Gastroesophageal sphincter (tissue), 4 donors: ENCODE results near the gene XRCC3. TPM values are rescaled to one million over a fixed set of nuclear protein-coding genes. Genes with fewer than 3 reads are reported as not detected.

Experiments
- ATAC-seq: fragments of 150-250 bp; one replicate; pipeline ENCODE4 v1.9.1; 2016; ENCODE audit warnings: mild to moderate bottlenecking, moderate library complexity
- H3K27ac ChIP-seq, 4 donors: fragments of 200-600 bp; sonication (generic) in 3 of 4; 1 replicate in 3 of 4; 2 replicates in 1 of 4; pipeline ENCODE4 v1.5.1; 2016 to 2019
- H3K27me3 ChIP-seq: fragments of 200-600 bp; sonication (generic); one replicate; pipeline ENCODE4 v1.5.1; 2019
- H3K36me3 ChIP-seq, 2 donors: fragments of 200-600 bp; sonication (generic); one replicate each; pipeline ENCODE4 v1.5.1; 2019; ENCODE audit warnings: control low read depth in 1 of 2
- H3K4me1 ChIP-seq, 3 donors: fragments of 200-600 bp; sonication (generic); 1 replicate in 2 of 3; 2 replicates in 1 of 3; pipeline ENCODE4 v1.5.1; 2016 to 2019; ENCODE audit warnings: control low read depth in 2 of 3
- H3K4me3 ChIP-seq, 2 donors: fragments of 200-600 bp; sonication (generic); one replicate each; pipeline ENCODE4 v1.5.1; 2019; ENCODE audit warnings: mild to moderate bottlenecking in 1 of 2, moderate library complexity in 1 of 2
- H3K9me3 ChIP-seq, 3 donors: fragments of 200-600 bp; sonication (generic); one replicate each; pipeline ENCODE4 v1.5.1; 2017 to 2019; ENCODE audit warnings: control low read depth in 2 of 3
- EP300 ChIP-seq: sonication (generic); formaldehyde crosslinking; IDR thresholded peaks from one replicate; pipeline ENCODE4 v1.6.1; 2017; ENCODE audit warnings: antibody characterized with exemption, mild to moderate bottlenecking
- POLR2A ChIP-seq, 2 donors: fragments of 450-650 bp; IDR thresholded peaks; one replicate each; pipeline ENCODE4 v1.6.1; 2017; ENCODE audit warnings: antibody characterized with exemption in 2 of 2, mild to moderate bottlenecking in 2 of 2, moderate library complexity in 1 of 2
- POLR2AphosphoS5 ChIP-seq: sonication (generic); formaldehyde crosslinking; IDR thresholded peaks from one replicate; pipeline ENCODE4 v1.6.1; 2017; ENCODE audit warnings: antibody characterized with exemption
- WGBS, 2 donors: methylation state at CpG; one replicate each; pipeline ENCODE4 v1.1.5; 2018; ENCODE audit warnings: low coverage in 1 of 2; 5-methylcytosine and 5-hydroxymethylcytosine counted together
- total RNA-seq, 4 donors: library from RNA; depleted of rRNA; stranded (reverse); fragments of >200 nt; gene quantifications; one replicate each; pipeline ENCODE4 v1.1.0, GENCODE V29; 2016
- TF ChIP-seq, protein P1 (sequence below), 4 experiments: fragments of 200-600 bp in 2 of 4; fragments of 450-650 bp in 2 of 4; sonication (generic) in 1 of 4; IDR thresholded peaks; one replicate each; pipeline ENCODE4 v1.5.1; 2017 to 2019; ENCODE audit warnings: antibody characterized with exemption in 4 of 4, mild to moderate bottlenecking in 2 of 4, moderate library complexity in 2 of 4

XRCC3 gene
- total RNA-seq, 4 donors from 2014 or later: 1.2 to 7.8 (median 3.6) TPM

DNA sequence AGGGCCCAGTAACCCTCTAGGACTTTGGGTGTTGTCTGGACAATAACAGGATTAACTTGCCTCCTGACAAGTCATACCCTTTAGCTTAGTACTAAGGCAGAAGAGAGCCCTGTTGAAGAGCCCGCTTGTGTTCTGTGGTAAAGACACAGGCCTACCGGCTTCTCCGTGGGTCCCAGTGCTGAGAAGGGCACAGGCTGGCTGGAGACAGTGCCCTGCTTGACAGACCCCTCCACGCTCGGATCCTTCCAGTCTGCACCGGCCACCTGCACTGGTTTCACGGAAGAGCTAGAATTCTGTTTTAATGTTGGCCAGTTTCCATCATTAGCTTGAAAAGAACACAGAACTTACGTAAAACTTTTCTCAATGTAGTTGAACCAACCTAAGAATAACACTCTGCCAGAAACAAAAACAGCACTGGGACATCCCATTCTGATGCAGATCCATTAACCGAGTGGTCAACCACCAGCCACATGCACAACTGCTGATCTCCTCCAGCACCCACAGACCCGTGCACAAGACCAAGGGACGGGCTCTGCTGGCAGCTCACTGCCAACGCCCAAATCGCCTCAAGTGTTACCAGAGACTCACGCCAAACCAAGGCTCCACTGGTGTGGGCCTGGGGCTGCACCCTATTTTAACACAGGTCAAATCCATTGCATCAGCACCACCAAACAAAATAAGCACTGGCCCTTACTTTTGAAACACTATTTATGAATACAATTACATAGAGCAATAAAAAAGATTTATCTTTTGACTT lies 27.4 kb upstream of the XRCC3 start:
- WGBS, 2 donors: 73% methylated on average over 9 of the region's 14 CpGs; no CpG with 5 or more reads in 1 of the 2 donors

DNA sequence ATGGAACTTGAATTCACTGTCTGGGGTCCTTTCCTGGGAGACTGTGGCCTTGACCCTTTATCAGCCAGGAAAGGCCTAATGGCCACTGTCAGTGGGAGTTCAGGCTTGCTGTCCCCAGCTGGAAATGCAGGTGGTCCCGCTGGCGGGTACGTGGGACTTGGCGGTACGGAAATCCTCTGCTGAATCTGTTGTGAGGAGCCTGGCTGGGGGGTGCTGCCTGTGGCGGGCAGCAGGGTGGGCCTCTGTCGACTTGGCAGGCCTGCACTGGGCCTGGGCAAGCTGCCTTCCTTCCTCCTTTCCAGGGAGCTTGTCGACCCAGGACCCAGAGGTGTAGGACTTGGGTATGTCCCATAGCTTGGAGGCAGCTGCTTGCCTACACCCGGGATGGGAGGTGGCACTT lies 26.6 kb upstream of the XRCC3 start:
- no peak for ATAC-seq
- Histone ChIP-seq H3K36me3 (peaks cover 0 to 72% of the 10 kb centered on the region in 2 donors), H3K4me3 (no peak overlapping the region), H3K27ac (peak overlapping the region in 3 of 4 donors; percentile 43 to 67 (median 46)), H3K4me1 (peaks cover 0 to 33% (median 6%) of the 10 kb centered on the region in 3 donors), H3K9me3 (no peaks in the 10 kb centered on the region), H3K27me3 (no peaks in the 10 kb centered on the region)
- TF ChIP-seq EP300: no peak
- TF ChIP-seq POLR2AphosphoS5: no peak
- TF ChIP-seq, protein P1, sequence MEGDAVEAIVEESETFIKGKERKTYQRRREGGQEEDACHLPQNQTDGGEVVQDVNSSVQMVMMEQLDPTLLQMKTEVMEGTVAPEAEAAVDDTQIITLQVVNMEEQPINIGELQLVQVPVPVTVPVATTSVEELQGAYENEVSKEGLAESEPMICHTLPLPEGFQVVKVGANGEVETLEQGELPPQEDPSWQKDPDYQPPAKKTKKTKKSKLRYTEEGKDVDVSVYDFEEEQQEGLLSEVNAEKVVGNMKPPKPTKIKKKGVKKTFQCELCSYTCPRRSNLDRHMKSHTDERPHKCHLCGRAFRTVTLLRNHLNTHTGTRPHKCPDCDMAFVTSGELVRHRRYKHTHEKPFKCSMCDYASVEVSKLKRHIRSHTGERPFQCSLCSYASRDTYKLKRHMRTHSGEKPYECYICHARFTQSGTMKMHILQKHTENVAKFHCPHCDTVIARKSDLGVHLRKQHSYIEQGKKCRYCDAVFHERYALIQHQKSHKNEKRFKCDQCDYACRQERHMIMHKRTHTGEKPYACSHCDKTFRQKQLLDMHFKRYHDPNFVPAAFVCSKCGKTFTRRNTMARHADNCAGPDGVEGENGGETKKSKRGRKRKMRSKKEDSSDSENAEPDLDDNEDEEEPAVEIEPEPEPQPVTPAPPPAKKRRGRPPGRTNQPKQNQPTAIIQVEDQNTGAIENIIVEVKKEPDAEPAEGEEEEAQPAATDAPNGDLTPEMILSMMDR (IDR thresholded peaks at IDR 0.05): no peak
- no peak for TF ChIP-seq POLR2A (IDR thresholded peaks at IDR 0.05)
- WGBS, 2 donors: 71% methylated on average over 1 of the region's 9 CpGs; no CpG with 5 or more reads in 1 of the 2 donors

More for the DNA sequence above, 27.4 kb upstream of the XRCC3 start:
- Histone ChIP-seq H3K4me1 (peaks cover 0 to 25% (median 0%) of the 10 kb centered on the region in 3 donors), H3K4me3 (no peak overlapping the region), H3K27ac (peak overlapping the region in 3 of 4 donors; percentile 43 to 67 (median 46)), H3K27me3 (no peaks in the 10 kb centered on the region), H3K36me3 (peaks cover 0 to 80% of the 10 kb centered on the region in 2 donors), H3K9me3 (no peaks in the 10 kb centered on the region)
- no peak for ATAC-seq
- TF ChIP-seq EP300 (no peak), POLR2AphosphoS5 (no peak), POLR2A (IDR thresholded peaks at IDR 0.05) (no peak)
- TF ChIP-seq, protein P1 (IDR thresholded peaks at IDR 0.05): no peak

DNA sequence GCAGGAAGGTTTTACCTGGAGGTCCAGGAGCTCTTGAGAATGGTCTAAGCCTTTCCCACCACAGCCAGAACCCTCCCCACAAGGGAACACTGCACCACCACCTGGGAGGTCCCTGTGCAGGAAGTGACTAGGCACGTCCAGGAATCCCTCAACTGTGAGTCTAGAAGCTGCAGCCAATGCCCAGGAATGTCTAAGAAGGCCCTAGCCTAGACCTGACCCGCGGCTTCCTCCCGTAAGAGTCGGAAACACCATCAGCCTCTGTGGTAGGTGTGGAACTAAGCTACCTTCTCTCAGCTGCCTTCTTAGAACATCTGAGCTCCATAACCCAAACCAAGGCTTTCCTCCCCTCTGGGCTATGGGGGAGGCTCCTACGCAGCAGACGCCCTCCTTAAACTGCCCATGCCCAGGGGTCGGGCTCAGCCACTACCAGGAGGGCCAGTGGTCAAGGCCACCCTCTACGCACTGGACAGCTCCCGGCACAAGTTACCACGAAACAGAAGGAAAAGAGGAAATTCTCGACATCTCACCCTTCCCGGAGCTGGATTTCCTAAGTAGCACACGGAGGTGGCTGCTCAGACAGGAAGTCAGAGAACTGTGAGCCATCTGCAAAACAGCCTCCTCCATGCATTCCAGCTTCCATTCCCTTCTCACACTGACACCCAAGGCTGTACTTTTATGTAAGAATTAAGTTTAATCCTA lies 25.9 kb upstream of the XRCC3 start:
- Histone ChIP-seq H3K27ac (peak overlapping the region in 3 of 4 donors; percentile 24 to 46 (median 43)), H3K27me3 (no peaks in the 10 kb centered on the region), H3K4me1 (peaks cover 2 to 40% (median 12%) of the 10 kb centered on the region in 3 donors), H3K4me3 (no peak overlapping the region), H3K9me3 (no peaks in the 10 kb centered on the region), H3K36me3 (peaks cover 0 to 64% of the 10 kb centered on the region in 2 donors)
- 49 to 78% methylated on average over 3 to 5 of the region's 14 CpGs for WGBS, 2 donors
- ATAC-seq: no peak
- TF ChIP-seq, protein P1 (IDR thresholded peaks at IDR 0.05): no peak
- TF ChIP-seq EP300 (no peak), POLR2AphosphoS5 (no peak), POLR2A (IDR thresholded peaks at IDR 0.05) (no peak)

DNA sequence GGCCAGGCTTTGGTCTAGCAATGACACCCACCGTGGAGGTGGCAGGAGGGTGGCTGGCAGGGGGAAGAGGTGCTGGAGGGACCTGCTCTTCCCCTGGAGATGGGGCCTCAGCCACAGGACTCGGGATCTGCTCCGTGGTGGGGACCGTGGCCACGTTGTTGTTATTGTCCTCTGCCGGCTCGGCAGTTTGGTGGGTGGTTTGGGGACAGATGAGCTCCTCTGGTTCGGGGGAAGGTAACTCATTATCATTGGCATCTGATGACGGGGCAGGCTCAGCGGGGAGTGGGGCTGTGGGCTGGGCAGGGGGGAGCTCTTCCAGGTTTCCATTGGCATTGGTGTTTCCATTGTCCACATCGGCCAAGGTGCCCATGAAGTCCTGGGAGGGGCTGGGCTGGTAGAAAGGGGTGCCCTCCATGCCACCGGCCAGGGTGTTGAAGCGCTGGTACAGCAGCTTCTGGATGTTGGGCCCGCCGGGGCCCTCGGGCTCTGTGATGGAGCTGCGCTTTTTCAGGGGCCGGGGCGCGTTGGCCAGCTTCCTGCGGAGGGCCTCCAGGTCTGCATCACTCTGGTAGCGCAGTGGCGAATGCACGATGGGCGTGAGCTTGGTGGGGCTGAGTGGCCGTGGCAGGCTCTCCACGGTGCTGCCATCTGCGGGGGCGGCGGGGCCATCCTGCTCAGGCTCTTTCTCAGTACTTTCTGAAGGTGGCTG lies 24.7 kb upstream of the XRCC3 start:
- H3K36me3 ChIP-seq: peaks cover 0 to 59% of the 10 kb centered on the region in 2 donors
- H3K4me1 ChIP-seq: peaks cover 8 to 52% (median 24%) of the 10 kb centered on the region in 3 donors
- no peaks in the 10 kb centered on the region for H3K27me3 ChIP-seq
- TF ChIP-seq POLR2A (IDR thresholded peaks at IDR 0.05): no peak
- TF ChIP-seq, protein P1 (IDR thresholded peaks at IDR 0.05): no peak
- TF ChIP-seq POLR2AphosphoS5: no peak
- no peak for TF ChIP-seq EP300
- peak overlapping the region in 3 of 4 donors; percentile 91 to 96 (median 93) for H3K27ac ChIP-seq
- H3K4me3 ChIP-seq: no peak overlapping the region
- ATAC-seq: no peak
- no peaks in the 10 kb centered on the region for H3K9me3 ChIP-seq
- WGBS, 2 donors: 92 to 100% methylated on average over 1 to 5 of the region's 30 CpGs
